Caco-2 (cell line): ENCODE results near the gene ABCB4. TPM values are rescaled to one million over a fixed set of nuclear protein-coding genes. Genes with fewer than 3 reads are reported as not detected.

Source experiments
- BruUV-seq: library from RNA; stranded (reverse); fragments of 400-500 nt; replicated peaks from 2 replicates; lab custom pipeline; 2021; lab: Mats Ljungman, UMichigan
- CTCF ChIA-PET: fragments of 300-600 bp; sonication (Branson Sonifier 250); formaldehyde crosslinking; loops from one replicate; lab custom pipeline; 2022; ENCODE audit warnings: antibody characterized with exemption; lab: Charles Lee
- POLR2A ChIA-PET: fragments of 300-600 bp; sonication (Branson Sonifier 250); formaldehyde crosslinking; loops from one replicate; lab custom pipeline; 2022; ENCODE audit warnings: antibody characterized with exemption; lab: Charles Lee
- DNase-seq, 2 experiments: peaks; one replicate each; pipeline versions ENCODE4 v3.0.0 to v3.0.0-alpha.2; 2020 to 2022
- H3K27me3 ChIP-seq: replicated peaks from 2 replicates; pipeline ENCODE4 v1.6.0; 2011; ENCODE audit warnings: low read length; ENCODE audit not compliant: control insufficient read depth, insufficient read depth
- H3K36me3 ChIP-seq: 2 replicates; pipeline ENCODE4 v1.5.1; 2011; ENCODE audit warnings: low read length; ENCODE audit not compliant: control insufficient read depth, insufficient read depth
- H3K4me1 ChIP-seq: fragments of 250-450 bp; sonication (Bioruptor Pico); 2 replicates; pipeline ENCODE4 v1.5.1; 2020; ENCODE audit warnings: mild to moderate bottlenecking
- H3K4me3 ChIP-seq: 2 replicates; pipeline ENCODE4 v1.5.1; 2011; ENCODE audit warnings: low read depth, mild to moderate bottlenecking, control low read depth, low read length
- H3K9me3 ChIP-seq: fragments of 250-450 bp; sonication (Bioruptor Pico); 2 replicates; pipeline ENCODE4 v1.5.1; 2020; ENCODE audit warnings: mild to moderate bottlenecking, moderate library complexity
- H3K27ac Mint-ChIP-seq: one replicate; pipeline ENCODE4 v1.8.0; 2022; ENCODE audit warnings: mixed read lengths; ENCODE audit not compliant: unreplicated experiment
- H3K27me3 Mint-ChIP-seq: one replicate; pipeline ENCODE4 v1.8.0; 2022; ENCODE audit warnings: mixed read lengths; ENCODE audit not compliant: insufficient read depth, unreplicated experiment
- H3K36me3 Mint-ChIP-seq: one replicate; pipeline ENCODE4 v1.8.0; 2022; ENCODE audit warnings: mild to moderate bottlenecking, mixed read lengths; ENCODE audit not compliant: insufficient read depth, unreplicated experiment
- H3K4me1 Mint-ChIP-seq: one replicate; pipeline ENCODE4 v1.8.0; 2022; ENCODE audit warnings: low read depth, mixed read lengths; ENCODE audit not compliant: unreplicated experiment
- H3K4me3 Mint-ChIP-seq: one replicate; pipeline ENCODE4 v1.8.0; 2022; ENCODE audit warnings: mild to moderate bottlenecking, moderate library complexity, mixed read lengths; ENCODE audit not compliant: unreplicated experiment
- H3K9me3 Mint-ChIP-seq: one replicate; pipeline ENCODE4 v1.8.0; 2022; ENCODE audit warnings: mixed read lengths; ENCODE audit not compliant: unreplicated experiment
- CTCF ChIP-seq, 2 experiments: fragments of 200-600 bp in 1 of 2; IDR thresholded peaks; 1 replicate in 1 of 2; 2 replicates in 1 of 2; pipeline versions ENCODE4 v1.5.1 to v1.8.0; 2011 to 2022; ENCODE audit warnings: antibody characterized with exemption in 1 of 2, control low read depth in 1 of 2, inconsistent platforms in 1 of 2, low read depth in 1 of 2, low read length in 1 of 2, mild to moderate bottlenecking in 1 of 2, moderate library complexity in 1 of 2; ENCODE audit not compliant: insufficient read depth in 1 of 2, severe bottlenecking in 1 of 2, unreplicated experiment in 1 of 2
- intact Hi-C: fragments of 100-400 bp; cut with micrococcal nuclease; formaldehyde crosslinking; loops from one replicate; pipeline ENCODE4 v1.10.0; 2022; ENCODE audit not compliant: unreplicated experiment
- total RNA-seq: library from RNA; stranded (reverse); gene quantifications from 2 replicates; pipeline ENCODE4 v1.2.3, GENCODE V29; 2022

The ABCB4 gene
- total RNA-seq, 1 experiment from 2014 or later = 0.18 TPM

GRCh38 chr7:87495366-87495765, 19.9 kb upstream of the ABCB4 start:
- ChIA-PET POLR2A (no interaction called here), CTCF (interaction anchor here (1.1 kb wide), 1 partner anchor 11 kb away, joined by 3 read pairs; no protein-coding TSS in a partner anchor)
- no peaks in the 10 kb centered on the region for H3K4me1 Mint-ChIP-seq
- no peak for TF ChIP-seq CTCF (IDR thresholded peaks at IDR 0.05; ENCODE audit: insufficient read depth in 1 of 2, low read depth in 1 of 2, low read length in 1 of 2, severe bottlenecking in 1 of 2, unreplicated experiment in 1 of 2)
- peaks cover 9% of the 10 kb centered on the region for H3K9me3 Mint-ChIP-seq
- no peaks in the 10 kb centered on the region for H3K4me1 ChIP-seq
- no peaks in the 10 kb centered on the region; the same call in 1 of the 2 replicates for H3K9me3 ChIP-seq
- H3K4me3 Mint-ChIP-seq = no peak overlapping the region
- H3K27me3 ChIP-seq = no peaks in the 10 kb centered on the region
- no peak for DNase-seq
- H3K36me3 Mint-ChIP-seq = no peaks in the 10 kb centered on the region
- no peaks in the 10 kb centered on the region for H3K36me3 ChIP-seq
- intact Hi-C loops = no loop called here
- peaks cover 5% of the 10 kb centered on the region for H3K27me3 Mint-ChIP-seq
- H3K4me3 ChIP-seq = no peak overlapping the region
- no peak overlapping the region for H3K27ac Mint-ChIP-seq
- no TSS peak for BruUV-seq

GRCh38 chr7:87494454-87494853, 19.0 kb upstream of the ABCB4 start:
- Mint-ChIP-seq H3K4me1 (no peaks in the 10 kb centered on the region), H3K9me3 (peaks cover 9% of the 10 kb centered on the region), H3K36me3 (no peaks in the 10 kb centered on the region), H3K27ac (no peak overlapping the region), H3K27me3 (peaks cover 5% of the 10 kb centered on the region), H3K4me3 (no peak overlapping the region)
- no peak overlapping the region for H3K4me3 ChIP-seq
- no peaks in the 10 kb centered on the region for H3K4me1 ChIP-seq
- no peak for TF ChIP-seq CTCF (IDR thresholded peaks at IDR 0.05; ENCODE audit: insufficient read depth in 1 of 2, low read depth in 1 of 2, low read length in 1 of 2, severe bottlenecking in 1 of 2, unreplicated experiment in 1 of 2)
- BruUV-seq = no TSS peak
- no peaks in the 10 kb centered on the region for H3K36me3 ChIP-seq
- intact Hi-C loops = no loop called here
- no peaks in the 10 kb centered on the region for H3K27me3 ChIP-seq
- no peaks in the 10 kb centered on the region; the same call in 1 of the 2 replicates for H3K9me3 ChIP-seq
- no peak for DNase-seq
- POLR2A ChIA-PET = no interaction called here
- CTCF ChIA-PET = interaction anchor here (1.1 kb wide), 1 partner anchor 12 kb away, joined by 3 read pairs; no protein-coding TSS in a partner anchor

DNA sequence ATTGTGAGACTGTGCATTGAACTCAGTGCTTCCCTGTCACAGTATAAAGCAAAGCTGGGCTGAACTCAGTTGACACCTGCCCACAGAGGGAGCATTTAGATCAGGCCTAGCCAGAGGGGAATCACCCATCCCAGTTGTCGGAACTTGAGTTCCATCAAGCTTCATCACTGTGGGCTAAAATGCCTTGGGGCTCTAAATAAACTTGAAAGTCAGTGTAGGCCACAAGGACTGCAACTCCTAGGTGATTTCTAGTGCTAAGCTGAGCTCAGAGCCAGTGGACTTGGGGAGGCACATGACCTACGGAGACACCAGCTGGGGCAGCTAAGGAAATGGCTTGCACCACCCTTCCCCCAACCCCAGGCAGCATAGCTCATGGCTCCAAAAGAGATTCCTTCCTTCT, 7.7 kb upstream of the ABCB4 start:
- intact Hi-C loops = no loop called here
- ChIA-PET POLR2A (no interaction called here), CTCF (no interaction called here)
- no peak for TF ChIP-seq CTCF (IDR thresholded peaks at IDR 0.05; ENCODE audit: insufficient read depth in 1 of 2, low read depth in 1 of 2, low read length in 1 of 2, severe bottlenecking in 1 of 2, unreplicated experiment in 1 of 2)
- Histone ChIP-seq H3K27me3 (no peaks in the 10 kb centered on the region), H3K36me3 (no peaks in the 10 kb centered on the region), H3K9me3 (no peaks in the 10 kb centered on the region), H3K4me3 (no peak overlapping the region), H3K4me1 (no peaks in the 10 kb centered on the region)
- no peaks in the 10 kb centered on the region for H3K4me1 Mint-ChIP-seq
- DNase-seq = no peak
- no TSS peak for BruUV-seq
- no peaks in the 10 kb centered on the region for H3K9me3 Mint-ChIP-seq
- no peak overlapping the region for H3K4me3 Mint-ChIP-seq
- no peaks in the 10 kb centered on the region for H3K36me3 Mint-ChIP-seq
- H3K27me3 Mint-ChIP-seq = peaks cover 10% of the 10 kb centered on the region
- H3K27ac Mint-ChIP-seq = no peak overlapping the region
